ENCODE measurements around the gene SPOCK1.

Gene SPOCK1

GRCh38 chr5:137461391-137462264 is 37.5 kb downstream of the SPOCK1 start:
- H3K27ac Mint-ChIP-seq: no peak overlapping the region
- no peak for DNase-seq

GRCh38 chr5:137454671-137455070 is 44.5 kb downstream of the SPOCK1 start:
- peaks cover 17% of the 10 kb centered on the region for H3K27me3 Mint-ChIP-seq (ENCODE audit: low read depth, poor library complexity)
- no peaks in the 10 kb centered on the region for H3K4me1 Mint-ChIP-seq
- no peak for DNase-seq
- H3K9me3 Mint-ChIP-seq: no peaks in the 10 kb centered on the region
- H3K27ac Mint-ChIP-seq: no peak overlapping the region
- no peak overlapping the region for H3K4me3 Mint-ChIP-seq
- H3K36me3 Mint-ChIP-seq (ENCODE audit: low read depth): no peaks in the 10 kb centered on the region
- TF ChIP-seq CTCF (IDR thresholded peaks at IDR 0.05): no peak

More at GRCh38 chr5:137461391-137462264, 37.5 kb downstream of the SPOCK1 start:
- Mint-ChIP-seq H3K27me3 (ENCODE audit: low read depth, poor library complexity) (peaks cover 25% of the 10 kb centered on the region), H3K4me3 (no peak overlapping the region), H3K36me3 (ENCODE audit: low read depth) (no peaks in the 10 kb centered on the region), H3K4me1 (no peaks in the 10 kb centered on the region), H3K9me3 (no peaks in the 10 kb centered on the region)
- TF ChIP-seq CTCF (IDR thresholded peaks at IDR 0.05): no peak

GRCh38 chr5:137453483-137454080 is 45.5 kb downstream of the SPOCK1 start:
- H3K36me3 Mint-ChIP-seq (ENCODE audit: low read depth): no peaks in the 10 kb centered on the region
- DNase-seq: peak; percentile 52

GRCh38 chr5:137450759-137451158 is 48.4 kb downstream of the SPOCK1 start:
- no peak for DNase-seq
- Mint-ChIP-seq H3K4me1 (no peaks in the 10 kb centered on the region), H3K36me3 (ENCODE audit: low read depth) (no peaks in the 10 kb centered on the region), H3K27ac (no peak overlapping the region), H3K27me3 (ENCODE audit: low read depth, poor library complexity) (peaks cover 7% of the 10 kb centered on the region), H3K9me3 (no peaks in the 10 kb centered on the region), H3K4me3 (no peak overlapping the region)
- no peak for TF ChIP-seq CTCF (IDR thresholded peaks at IDR 0.05)

More at GRCh38 chr5:137453483-137454080, 45.5 kb downstream of the SPOCK1 start:
- TF ChIP-seq CTCF (IDR thresholded peaks at IDR 0.05): no peak
- H3K4me3 Mint-ChIP-seq: no peak overlapping the region
- no peak overlapping the region for H3K27ac Mint-ChIP-seq
- no peaks in the 10 kb centered on the region for H3K9me3 Mint-ChIP-seq
- H3K27me3 Mint-ChIP-seq (ENCODE audit: low read depth, poor library complexity): peaks cover 10% of the 10 kb centered on the region
- H3K4me1 Mint-ChIP-seq: no peaks in the 10 kb centered on the region

- Mint-ChIP-seq H3K36me3 (ENCODE audit: low read depth) (no peaks in the 10 kb centered on the region), H3K4me3 (no peak overlapping the region), H3K27ac (no peak overlapping the region), H3K27me3 (ENCODE audit: low read depth, poor library complexity) (peaks cover 10% of the 10 kb centered on the region), H3K9me3 (no peaks in the 10 kb centered on the region), H3K4me1 (no peaks in the 10 kb centered on the region)
- no peak for DNase-seq
- no peak for TF ChIP-seq CTCF (IDR thresholded peaks at IDR 0.05)
Observed at GRCh38 chr5:137448868-137449267, 50.3 kb downstream of the SPOCK1 start.

Data from nephron progenitor cell (in vitro differentiated cells).